Common myeloid progenitor, CD34-positive (primary cell): ENCODE data around the gene TFB2M.

Experiments used
- CTCF ChIA-PET: fragments of 350-600 bp; sonication (Branson Sonifier 250); formaldehyde crosslinking; loops from one replicate; lab custom pipeline; 2021; ENCODE audit warnings: antibody characterized with exemption; lab: Charles Lee
- POLR2A ChIA-PET: fragments of 350-600 bp; sonication (Branson Sonifier 250); formaldehyde crosslinking; loops from one replicate; lab custom pipeline; 2021; ENCODE audit warnings: antibody characterized with exemption; lab: Charles Lee
- DNase-seq, 3 donors: peaks; one replicate each; pipeline versions ENCODE4 v3.0.0 to v3.0.0-alpha.2; 2013
- H3K27ac ChIP-seq, 2 experiments: 1 replicate in 1 of 2; 2 replicates in 1 of 2; pipeline ENCODE4 v1.7.0; 2013; ENCODE audit warnings: inconsistent platforms in 2 of 2, low read length in 2 of 2, mild to moderate bottlenecking in 2 of 2, low read depth in 1 of 2, moderate library complexity in 1 of 2; ENCODE audit not compliant: severe bottlenecking in 2 of 2, insufficient read depth in 1 of 2, poor library complexity in 1 of 2
- H3K27me3 ChIP-seq, 5 experiments: replicated peaks in 2 of 5; 1 replicate in 3 of 5; 2 replicates in 2 of 5; pipeline versions ENCODE4 v1.6.1 to v1.7.0; 2013; ENCODE audit warnings: low read length in 4 of 5, mild to moderate bottlenecking in 2 of 5, moderate library complexity in 2 of 5, inconsistent platforms in 1 of 5; ENCODE audit not compliant: insufficient read depth in 5 of 5, control insufficient read depth in 4 of 5
- H3K36me3 ChIP-seq, 4 experiments: 1 replicate in 2 of 4; 2 replicates in 2 of 4; pipeline versions ENCODE4 v1.6.1 to v1.7.0; 2013; ENCODE audit warnings: low read length in 3 of 4, control low read depth in 1 of 4, mild to moderate bottlenecking in 1 of 4; ENCODE audit not compliant: control insufficient read depth in 4 of 4, insufficient read depth in 4 of 4
- H3K4me1 ChIP-seq, 4 experiments: 1 replicate in 3 of 4; 2 replicates in 1 of 4; pipeline versions ENCODE4 v1.6.1 to v1.7.1; 2013; ENCODE audit warnings: low read length in 3 of 4, mild to moderate bottlenecking in 3 of 4, control low read depth in 1 of 4, inconsistent platforms in 1 of 4, moderate library complexity in 1 of 4; ENCODE audit not compliant: control insufficient read depth in 4 of 4, insufficient read depth in 4 of 4; ENCODE audit errors: control extremely low read depth in 1 of 4
- H3K4me3 ChIP-seq, 7 experiments: 1 replicate in 4 of 7; 2 replicates in 3 of 7; pipeline versions ENCODE4 v1.5.1 to v1.7.0; 2013; ENCODE audit warnings: mild to moderate bottlenecking in 7 of 7, low read length in 6 of 7, moderate library complexity in 6 of 7, inconsistent platforms in 2 of 7, low read depth in 2 of 7, control low read depth in 1 of 7; ENCODE audit not compliant: insufficient read depth in 4 of 7, control insufficient read depth in 1 of 7; ENCODE audit errors: extremely low read depth in 1 of 7
- H3K9me3 ChIP-seq, 5 experiments: 1 replicate in 4 of 5; 2 replicates in 1 of 5; pipeline versions ENCODE4 v1.6.1 to v1.7.1; 2013; ENCODE audit warnings: low read length in 4 of 5, mild to moderate bottlenecking in 2 of 5, inconsistent platforms in 1 of 5, low read depth in 1 of 5, moderate library complexity in 1 of 5; ENCODE audit not compliant: control insufficient read depth in 4 of 5, insufficient read depth in 2 of 5; ENCODE audit errors: control extremely low read depth in 1 of 5
- WGBS: methylation state at CpG from one replicate; pipeline ENCODE4 v1.1.5; 2013; ENCODE audit not compliant: insufficient coverage; 5-methylcytosine and 5-hydroxymethylcytosine counted together

TFB2M gene

DNA sequence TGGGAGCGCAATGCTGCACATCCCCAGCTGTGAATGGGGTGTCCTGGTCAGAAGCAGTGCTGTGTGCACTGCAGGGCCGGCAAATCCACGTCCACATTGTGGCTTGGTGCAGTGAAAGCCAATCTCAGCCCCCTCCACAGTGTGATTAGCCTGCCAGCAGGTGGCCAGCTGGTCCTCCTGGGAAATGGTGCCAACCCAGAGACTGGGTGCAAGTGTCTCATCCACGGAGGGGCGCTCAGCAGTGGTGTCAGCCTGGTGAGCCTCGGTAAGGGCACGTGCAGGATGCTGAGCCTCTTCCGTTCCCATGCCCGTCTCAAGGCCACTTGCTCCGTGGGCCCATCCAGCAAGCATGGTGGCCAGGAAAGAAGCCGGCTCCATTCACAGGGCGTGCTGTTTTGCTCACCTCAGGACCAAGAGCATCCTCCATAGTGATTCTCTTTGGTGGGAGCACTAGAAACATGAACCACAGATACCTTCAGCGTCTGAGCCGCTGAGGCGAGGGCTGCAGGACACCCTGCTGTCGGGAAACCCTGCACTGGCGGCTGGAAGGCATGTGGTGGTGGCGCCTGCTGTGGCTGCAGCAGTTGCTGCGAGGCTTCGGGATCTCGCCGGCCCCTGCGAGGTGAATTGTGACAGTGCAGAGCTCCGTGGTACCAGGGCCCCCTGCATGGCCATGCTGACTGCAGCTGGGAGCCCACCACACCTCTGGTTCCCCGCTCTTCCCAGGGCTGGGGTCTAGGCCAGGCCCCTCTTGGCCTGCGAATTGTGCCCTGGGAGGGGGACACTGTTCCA is 57.0 kb downstream of the TFB2M start:
- POLR2A ChIA-PET = no interaction called here
- Histone ChIP-seq H3K27me3 (no peaks in the 10 kb centered on the region), H3K4me3 (no peak overlapping the region), H3K27ac (no peak overlapping the region), H3K4me1 (peaks cover 4 to 16% (median 12%) of the 10 kb centered on the region in 4 experiments), H3K9me3 (peaks cover 0 to 16% (median 11%) of the 10 kb centered on the region in 5 experiments), H3K36me3 (no peaks in the 10 kb centered on the region)
- CTCF ChIA-PET = interaction anchor here (1.1 to 1.5 kb wide), 3 partner anchors 26 to 247 kb away, joined by 3 read pairs; no protein-coding TSS in a partner anchor
- WGBS = 96% methylated on average over 25 of the region's 26 CpGs
- no peak for DNase-seq

DNA sequence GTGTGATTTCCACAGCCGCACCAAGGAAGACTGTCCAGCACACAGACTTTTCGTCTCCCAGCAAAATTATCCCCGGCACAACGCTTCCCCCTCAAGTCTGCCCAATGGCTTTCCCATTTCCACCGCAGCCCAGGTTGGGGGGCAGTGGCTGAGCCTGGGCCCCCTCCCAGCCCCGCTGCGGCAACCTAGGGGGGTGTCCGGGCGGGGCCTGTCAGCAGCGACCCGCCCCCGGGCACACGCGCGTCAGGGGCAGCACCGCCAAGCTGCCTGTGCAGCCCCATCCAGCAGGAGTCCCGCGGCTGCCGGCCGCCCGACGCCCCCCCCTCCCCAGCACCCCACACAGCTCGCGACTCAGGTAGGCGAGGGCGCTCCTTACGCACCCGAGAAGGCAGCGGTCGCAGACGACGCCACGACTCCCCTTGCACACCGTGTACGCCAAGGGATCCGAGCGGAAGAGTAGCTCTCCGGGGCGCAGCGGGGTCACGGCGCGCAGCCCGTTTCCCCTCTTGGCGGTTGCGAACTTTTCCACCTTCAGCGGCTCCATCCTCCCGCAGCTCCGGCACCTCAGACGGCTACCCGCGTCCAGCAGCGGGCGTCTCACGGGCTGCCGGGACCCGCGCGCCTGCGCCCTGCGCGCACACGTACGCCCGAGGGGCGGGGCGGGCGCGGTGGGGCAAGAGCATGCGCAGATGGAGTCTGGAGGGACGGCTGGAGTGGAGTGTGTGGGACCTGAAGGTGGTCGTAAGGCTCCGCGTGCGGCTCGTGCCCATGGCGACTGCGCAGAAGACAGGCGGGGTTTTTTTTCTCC is 59.2 kb downstream of the TFB2M start, which contains the start of gene SMYD3:
TSS of gene SMYD3 (minus strand) at position 606 of the 808 bp plus-strand sequence.
- ChIA-PET POLR2A (interaction anchor here (0.6 kb wide), 1 partner anchor 146 kb away, joined by 4 read pairs; no protein-coding TSS in a partner anchor), CTCF (interaction anchor here (1.1 to 2.2 kb wide), 3 partner anchors 9 to 182 kb away, joined by 3 to 13 read pairs (median 4); no protein-coding TSS in a partner anchor)
- WGBS = under 1% methylated on average over 28 of the region's 79 CpGs
- Histone ChIP-seq H3K27ac (peak within 1 kb of the TSS in 1 of 2 experiments; percentile 25), H3K27me3 (no peaks in the 10 kb centered on the region), H3K36me3 (peaks cover 0 to 9% (median 1%) of the 10 kb centered on the region in 4 experiments), H3K4me1 (peaks cover 4 to 16% (median 12%) of the 10 kb centered on the region in 4 experiments), H3K4me3 (peak within 1 kb of the TSS; percentile 59 to 95 (median 82)), H3K9me3 (no peaks in the 10 kb centered on the region)
- peak; percentile 86 to 92 (median 91) for DNase-seq

DNA sequence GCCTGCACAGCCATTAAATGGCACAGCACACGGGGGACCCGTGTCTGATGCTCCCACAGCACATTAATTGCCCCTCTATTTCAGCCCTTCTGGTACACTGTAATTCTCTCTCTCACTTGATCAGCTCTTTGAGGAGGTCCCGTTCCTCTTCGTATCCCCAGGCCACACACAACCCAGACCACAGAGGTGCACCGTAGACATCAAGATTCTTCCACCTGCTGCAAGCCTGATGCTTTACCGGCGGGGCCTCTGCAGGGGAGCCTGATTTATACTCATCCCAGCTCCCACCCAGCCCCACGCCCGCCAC is 59.7 kb downstream of the TFB2M start:
- Histone ChIP-seq H3K36me3 (peaks cover 0 to 12% (median 1%) of the 10 kb centered on the region in 4 experiments), H3K4me1 (peaks cover 4 to 16% (median 12%) of the 10 kb centered on the region in 4 experiments), H3K4me3 (peak overlapping the region; percentile 59 to 95 (median 82)), H3K27me3 (no peaks in the 10 kb centered on the region), H3K9me3 (no peaks in the 10 kb centered on the region), H3K27ac (peak overlapping the region in 1 of 2 experiments; percentile 25)
- POLR2A ChIA-PET = interaction anchor here (0.6 kb wide), 1 partner anchor 147 kb away, joined by 4 read pairs; no protein-coding TSS in a partner anchor
- CTCF ChIA-PET = interaction anchor here (1.6 to 2.2 kb wide), 2 partner anchors 8 to 24 kb away, joined by 4 to 13 read pairs; no protein-coding TSS in a partner anchor
- 4% methylated on average over 9 of the region's 9 CpGs for WGBS
- DNase-seq = peak in 1 of 3 donors; percentile 27

DNA sequence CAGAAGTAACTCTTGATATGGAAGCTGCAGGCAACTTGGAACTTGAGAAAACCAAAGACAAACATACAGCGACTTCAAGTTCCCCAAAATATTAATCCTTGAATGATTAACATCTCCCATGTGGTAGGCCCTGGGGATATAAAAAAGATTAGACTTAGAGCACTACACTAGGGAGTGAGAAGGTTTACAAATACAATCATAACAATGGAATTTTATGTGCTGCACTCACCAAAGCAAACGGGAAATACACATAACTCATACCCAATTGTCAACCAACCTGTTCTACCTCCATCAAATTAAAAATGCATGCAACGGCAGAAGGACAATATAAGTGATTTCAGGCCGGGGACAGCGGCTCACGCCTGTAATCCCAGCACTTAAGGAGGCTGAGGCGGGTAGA is 62.7 kb downstream of the TFB2M start:
- DNase-seq = no peak
- Histone ChIP-seq H3K4me1 (peaks cover 4 to 16% (median 12%) of the 10 kb centered on the region in 4 experiments), H3K9me3 (no peaks in the 10 kb centered on the region), H3K36me3 (peaks cover 0 to 12% (median 1%) of the 10 kb centered on the region in 4 experiments), H3K27me3 (no peaks in the 10 kb centered on the region), H3K4me3 (no peak overlapping the region), H3K27ac (no peak overlapping the region)
- WGBS = 89% methylated on average over 5 of the region's 7 CpGs
- CTCF ChIA-PET = no interaction called here
- POLR2A ChIA-PET = no interaction called here

DNA sequence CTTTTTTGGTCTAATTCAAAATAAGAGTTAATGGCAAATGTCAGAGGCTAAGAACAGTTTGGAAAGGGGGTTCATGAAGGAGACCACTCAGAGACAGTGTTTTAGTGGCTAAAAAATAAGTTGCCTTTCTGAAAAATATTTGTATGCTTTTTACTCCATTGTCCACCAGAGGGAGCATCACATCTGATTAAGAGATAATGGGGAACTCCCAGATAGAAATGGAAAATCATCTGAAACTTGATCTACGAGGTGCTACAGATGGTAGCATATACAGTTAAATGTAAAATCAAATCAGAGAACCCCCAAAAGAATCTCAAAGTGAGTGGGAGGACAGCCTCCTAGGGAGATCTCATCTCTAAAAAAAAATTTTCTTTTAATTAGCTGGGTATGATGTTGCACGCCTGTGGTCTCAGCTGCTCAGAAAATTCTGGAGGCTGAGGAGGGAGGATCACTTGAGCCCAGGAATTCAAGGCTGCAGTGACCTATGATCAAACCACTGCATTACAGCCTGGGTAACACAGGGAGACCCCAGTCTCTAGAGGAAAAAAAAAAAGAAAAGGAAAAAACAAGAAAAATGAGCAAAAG is 68.6 kb downstream of the TFB2M start:
- WGBS = 100% methylated on average over 1 of the region's 2 CpGs
- peak; percentile 81 to 91 (median 88) for DNase-seq
- Histone ChIP-seq H3K36me3 (peaks cover 0 to 4% (median 0%) of the 10 kb centered on the region in 4 experiments), H3K4me3 (no peak overlapping the region), H3K9me3 (no peaks in the 10 kb centered on the region), H3K27me3 (no peaks in the 10 kb centered on the region), H3K27ac (no peak overlapping the region), H3K4me1 (peaks cover 2 to 5% (median 3%) of the 10 kb centered on the region in 4 experiments)
- ChIA-PET CTCF (interaction anchor here (0.6 to 1.8 kb wide), 14 partner anchors 8 to 429 kb away, joined by 3 to 13 read pairs (median 4); partner anchors contain the start of gene SMYD3), POLR2A (no interaction called here)

- Histone ChIP-seq H3K4me3 (no peak overlapping the region), H3K4me1 (peaks cover 0 to 8% (median 5%) of the 10 kb centered on the region in 4 experiments), H3K36me3 (peaks cover 0 to 2% (median 0%) of the 10 kb centered on the region in 4 experiments), H3K27me3 (no peaks in the 10 kb centered on the region), H3K9me3 (no peaks in the 10 kb centered on the region), H3K27ac (no peak overlapping the region)
- ChIA-PET POLR2A (no interaction called here), CTCF (interaction anchor here (0.7 to 2.8 kb wide), 13 partner anchors 9 to 1411 kb away, joined by 3 to 14 read pairs (median 3); no protein-coding TSS in a partner anchor)
- 0% methylated on average over 2 of the region's 3 CpGs for WGBS
- peak; percentile 56 to 75 (median 71) for DNase-seq
Observed at GRCh38 chr1:246492611-246493245, 73.3 kb downstream of the TFB2M start.
